Nephron progenitor cell (in vitro differentiated cells): ENCODE measurements around the gene CEP131.

ENCODE experiments used
- DNase-seq: peaks from one replicate; pipeline ENCODE4 v3.0.0; 2021
- H3K27ac Mint-ChIP-seq: 2 replicates; pipeline ENCODE4 v1.8.0; 2021; ENCODE audit warnings: mild to moderate bottlenecking, moderate library complexity, mixed read lengths
- H3K27me3 Mint-ChIP-seq: 2 replicates; pipeline ENCODE4 v1.8.0; 2021; ENCODE audit warnings: mild to moderate bottlenecking, low read depth, mixed read lengths; ENCODE audit not compliant: poor library complexity
- H3K36me3 Mint-ChIP-seq: 2 replicates; pipeline ENCODE4 v1.8.0; 2021; ENCODE audit warnings: low read depth, mixed read lengths
- H3K4me1 Mint-ChIP-seq: 2 replicates; pipeline ENCODE4 v1.8.0; 2021; ENCODE audit warnings: mixed read lengths
- H3K4me3 Mint-ChIP-seq: 2 replicates; pipeline ENCODE4 v1.8.0; 2021; ENCODE audit warnings: mild to moderate bottlenecking, moderate library complexity, mixed read lengths
- H3K9me3 Mint-ChIP-seq: 2 replicates; pipeline ENCODE4 v1.8.0; 2021; ENCODE audit warnings: mild to moderate bottlenecking, moderate library complexity, mixed read lengths
- CTCF ChIP-seq: fragments of 200-600 bp; sonication (generic); IDR thresholded peaks from 2 replicates; pipeline ENCODE4 v1.5.0; 2021; ENCODE audit warnings: antibody characterized with exemption

Gene CEP131

GRCh38 chr17:81199482-81199830 is 23.3 kb downstream of the CEP131 start:
- Mint-ChIP-seq H3K27ac (no peak overlapping the region), H3K36me3 (peaks cover 11% of the 10 kb centered on the region), H3K4me3 (no peak overlapping the region), H3K4me1 (no peaks in the 10 kb centered on the region), H3K9me3 (no peaks in the 10 kb centered on the region), H3K27me3 (no peaks in the 10 kb centered on the region)
- no peak for DNase-seq
- TF ChIP-seq CTCF: no peak

- no peaks in the 10 kb centered on the region for H3K4me1 Mint-ChIP-seq
- H3K36me3 Mint-ChIP-seq: peaks cover 11% of the 10 kb centered on the region
- TF ChIP-seq CTCF: no peak
- H3K27me3 Mint-ChIP-seq: no peaks in the 10 kb centered on the region
- H3K4me3 Mint-ChIP-seq: no peak overlapping the region
- no peaks in the 10 kb centered on the region for H3K9me3 Mint-ChIP-seq
- no peak overlapping the region for H3K27ac Mint-ChIP-seq
- DNase-seq: no peak
Measured at GRCh38 chr17:81198826-81199481, 23.8 kb downstream of the CEP131 start.

- Mint-ChIP-seq H3K27ac (no peak overlapping the region), H3K27me3 (no peaks in the 10 kb centered on the region), H3K9me3 (no peaks in the 10 kb centered on the region), H3K36me3 (peaks cover 11% of the 10 kb centered on the region), H3K4me3 (no peak overlapping the region), H3K4me1 (no peaks in the 10 kb centered on the region)
- DNase-seq: no peak
- TF ChIP-seq CTCF: no peak
Measured at GRCh38 chr17:81197831-81198490, 24.8 kb downstream of the CEP131 start.

GRCh38 chr17:81197409-81197795 is 25.4 kb downstream of the CEP131 start:
- no peak for DNase-seq
- no peaks in the 10 kb centered on the region for H3K9me3 Mint-ChIP-seq
- no peak overlapping the region for H3K27ac Mint-ChIP-seq
- no peaks in the 10 kb centered on the region for H3K27me3 Mint-ChIP-seq
- TF ChIP-seq CTCF: no peak
- no peaks in the 10 kb centered on the region for H3K4me1 Mint-ChIP-seq
- H3K36me3 Mint-ChIP-seq: peaks cover 8% of the 10 kb centered on the region
- no peak overlapping the region for H3K4me3 Mint-ChIP-seq

- no peak for DNase-seq
- Mint-ChIP-seq H3K27ac (no peak overlapping the region), H3K4me1 (no peaks in the 10 kb centered on the region), H3K36me3 (peaks cover 4% of the 10 kb centered on the region), H3K4me3 (no peak overlapping the region), H3K27me3 (no peaks in the 10 kb centered on the region), H3K9me3 (no peaks in the 10 kb centered on the region)
- no peak for TF ChIP-seq CTCF
Measured at GRCh38 chr17:81196505-81197408, 26.0 kb downstream of the CEP131 start.
